SK-N-MC (cell line): ENCODE measurements around the gene GLI3.

Experiments used
- DNase-seq: peaks from one replicate; pipeline ENCODE4 v3.0.0-alpha.2; 2011; ENCODE audit warnings: low read depth, low spot score
- H3K27ac ChIP-seq: fragments of 200-600 bp; sonication (generic); 2 replicates; pipeline ENCODE4 v1.5.1; 2016; ENCODE audit warnings: mixed run types
- H3K36me3 ChIP-seq: fragments of 200-600 bp; sonication (generic); 2 replicates; pipeline ENCODE4 v1.6.1; 2017; ENCODE audit warnings: antibody characterized with exemption, low read length, mixed read lengths; ENCODE audit not compliant: insufficient read depth
- H3K4me3 ChIP-seq: fragments of 200-600 bp; sonication (generic); 2 replicates; pipeline ENCODE4 v1.5.1; 2016
- H3K9ac ChIP-seq: fragments of 200-600 bp; sonication (generic); 2 replicates; pipeline ENCODE4 v1.8.0; 2017; ENCODE audit warnings: mixed run types, mixed read lengths; ENCODE audit not compliant: insufficient read length
- H3K9me3 ChIP-seq: fragments of 200-600 bp; sonication (generic); 2 replicates; pipeline ENCODE4 v1.6.1; 2017; ENCODE audit warnings: low read depth, mild to moderate bottlenecking, antibody characterized with exemption, low read length, moderate library complexity, mixed read lengths
- EZH2 ChIP-seq: fragments of 200-600 bp; sonication (generic); IDR thresholded peaks from one replicate; pipeline ENCODE4 v1.6.1; 2017; ENCODE audit warnings: antibody characterized with exemption
- FOXP2 ChIP-seq: optimal IDR thresholded peaks from 2 replicates; pipeline ENCODE3; 2011; ENCODE audit warnings: mild to moderate bottlenecking, moderate library complexity; ENCODE audit not compliant: insufficient read depth; ENCODE audit errors: extremely low read length, control extremely low read depth
- POLR2AphosphoS5 ChIP-seq: IDR thresholded peaks from 2 replicates; pipeline ENCODE4 v1.6.1; 2012; ENCODE audit warnings: mild to moderate bottlenecking, low read depth, low read length, borderline replicate concordance

GLI3 gene

GRCh38 chr7:42263971-42264370 lies 27.0 kb upstream of the GLI3 start:
- H3K9me3 ChIP-seq: no peaks in the 10 kb centered on the region
- H3K36me3 ChIP-seq: no peaks in the 10 kb centered on the region
- H3K27ac ChIP-seq: no peak overlapping the region
- TF ChIP-seq FOXP2 (no peak), EZH2 (no peak), POLR2AphosphoS5 (no peak)
- no peak for DNase-seq
- H3K9ac ChIP-seq: no peak overlapping the region
- no peak overlapping the region for H3K4me3 ChIP-seq

- no peaks in the 10 kb centered on the region for H3K36me3 ChIP-seq
- H3K9ac ChIP-seq: no peak overlapping the region
- no peaks in the 10 kb centered on the region for H3K9me3 ChIP-seq
- H3K4me3 ChIP-seq: no peak overlapping the region
- no peak for DNase-seq
- no peak overlapping the region for H3K27ac ChIP-seq
- TF ChIP-seq EZH2 (no peak), POLR2AphosphoS5 (no peak), FOXP2 (no peak)
These were observed 26.0 kb upstream of the GLI3 start for GRCh38 chr7:42262964-42263363.

DNA sequence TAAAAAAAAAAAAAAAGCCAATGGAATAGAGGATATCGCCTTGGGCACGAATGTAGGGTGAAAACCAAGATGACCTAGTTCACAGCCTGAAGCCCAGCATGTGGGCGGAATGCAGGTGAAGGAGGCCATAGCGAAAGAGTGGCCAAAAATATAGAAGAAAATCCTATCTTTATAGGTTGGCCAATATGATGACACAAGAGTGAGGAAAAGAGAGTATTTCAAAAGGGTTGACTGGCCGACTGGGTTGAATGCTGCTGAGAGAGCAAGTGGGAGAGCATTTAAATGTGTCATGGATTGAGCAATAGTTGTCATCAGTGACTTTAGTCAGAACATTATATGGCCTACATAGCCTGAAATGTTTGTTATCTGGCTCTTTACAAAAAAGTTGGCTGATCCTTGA lies 17.2 kb upstream of the GLI3 start:
- Histone ChIP-seq H3K4me3 (no peak overlapping the region), H3K36me3 (no peaks in the 10 kb centered on the region), H3K9me3 (no peaks in the 10 kb centered on the region), H3K27ac (no peak overlapping the region), H3K9ac (no peak overlapping the region)
- no peak for DNase-seq
- TF ChIP-seq POLR2AphosphoS5 (no peak), EZH2 (no peak), FOXP2 (no peak)

DNA sequence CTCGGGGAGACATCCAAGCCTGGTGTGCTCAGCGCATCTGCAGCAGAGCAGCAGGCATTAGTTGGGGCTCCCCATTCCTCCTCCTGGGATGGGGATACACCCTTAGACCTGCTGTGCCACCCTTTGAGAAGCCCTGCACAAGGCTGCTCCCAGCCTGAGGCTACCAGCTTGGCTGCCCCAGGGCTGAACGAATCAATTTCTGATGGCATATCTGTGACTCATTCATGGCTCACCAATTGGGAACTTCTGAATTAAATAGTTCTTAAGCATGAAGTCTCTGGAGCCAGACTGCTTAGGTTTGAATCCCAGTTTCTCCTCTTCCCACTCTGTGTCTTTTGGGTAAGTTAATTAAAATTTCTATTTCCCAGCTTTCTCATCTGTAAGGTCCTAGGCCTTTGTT lies 16.3 kb upstream of the GLI3 start:
- no peaks in the 10 kb centered on the region for H3K9me3 ChIP-seq
- H3K4me3 ChIP-seq: no peak overlapping the region
- no peaks in the 10 kb centered on the region for H3K36me3 ChIP-seq
- TF ChIP-seq FOXP2: no peak
- no peak overlapping the region for H3K9ac ChIP-seq
- DNase-seq: no peak
- H3K27ac ChIP-seq: no peak overlapping the region

DNA sequence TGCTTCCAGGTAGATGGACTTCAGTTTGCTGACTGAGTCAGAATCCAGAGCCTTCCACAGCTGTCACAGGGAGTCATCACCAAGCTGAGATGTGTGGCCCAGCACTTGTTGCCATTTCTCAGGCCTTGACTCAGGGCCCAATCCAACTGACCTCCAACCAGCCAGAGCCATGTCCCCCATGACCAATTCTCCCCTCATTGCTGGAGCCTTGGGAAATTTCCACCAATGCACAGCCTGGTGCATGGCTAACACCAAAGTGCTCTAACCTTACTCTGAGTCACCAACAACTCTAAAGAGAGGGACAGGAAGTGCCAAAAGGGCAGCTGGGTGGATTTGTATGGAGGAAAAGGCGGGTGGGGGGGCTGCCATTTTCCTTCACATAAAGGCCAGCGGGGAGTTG lies 13.4 kb upstream of the GLI3 start:
- Histone ChIP-seq H3K36me3 (no peaks in the 10 kb centered on the region), H3K27ac (no peak overlapping the region), H3K9me3 (no peaks in the 10 kb centered on the region), H3K4me3 (no peak overlapping the region), H3K9ac (no peak overlapping the region)
- TF ChIP-seq EZH2: no peak
- TF ChIP-seq POLR2AphosphoS5: no peak
- DNase-seq: no peak

GRCh38 chr7:42248579-42248978 lies 11.6 kb upstream of the GLI3 start:
- Histone ChIP-seq H3K36me3 (no peaks in the 10 kb centered on the region), H3K9me3 (no peaks in the 10 kb centered on the region), H3K27ac (no peak overlapping the region), H3K9ac (no peak overlapping the region), H3K4me3 (no peak overlapping the region)
- TF ChIP-seq POLR2AphosphoS5: no peak
- TF ChIP-seq EZH2: no peak
- DNase-seq: no peak

- Histone ChIP-seq H3K9me3 (no peaks in the 10 kb centered on the region), H3K27ac (no peak overlapping the region), H3K9ac (no peak overlapping the region), H3K4me3 (no peak overlapping the region), H3K36me3 (no peaks in the 10 kb centered on the region)
- TF ChIP-seq FOXP2 (no peak), EZH2 (no peak), POLR2AphosphoS5 (no peak)
- no peak for DNase-seq
These were observed 10.3 kb upstream of the GLI3 start for GRCh38 chr7:42247301-42247700.

DNA sequence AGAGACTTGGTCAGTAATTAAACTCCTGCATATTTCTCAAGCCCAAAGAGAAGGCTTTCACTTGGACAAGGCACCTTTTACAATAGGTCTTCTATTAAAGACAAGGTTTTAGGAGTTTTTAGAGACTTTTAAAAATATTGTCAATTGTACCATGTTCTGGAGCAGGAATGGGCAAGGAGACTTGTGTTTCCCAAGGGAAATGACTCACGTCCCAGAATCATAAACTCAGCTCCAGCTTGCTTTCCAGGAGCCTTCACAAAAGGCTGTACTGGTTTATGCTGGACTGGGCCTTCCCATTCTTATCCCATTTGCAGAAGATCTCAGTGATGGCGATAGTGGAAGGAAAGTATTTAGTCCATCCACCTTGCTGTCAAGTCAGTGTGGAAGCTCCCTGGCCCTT lies 7.8 kb upstream of the GLI3 start:
- H3K27ac ChIP-seq: no peak overlapping the region
- no peaks in the 10 kb centered on the region for H3K9me3 ChIP-seq
- TF ChIP-seq FOXP2 (no peak), POLR2AphosphoS5 (no peak)
- no peak overlapping the region for H3K9ac ChIP-seq
- no peaks in the 10 kb centered on the region for H3K36me3 ChIP-seq
- no peak overlapping the region for H3K4me3 ChIP-seq
- DNase-seq: no peak

GRCh38 chr7:42242381-42242780 lies 5.4 kb upstream of the GLI3 start:
- no peak for TF ChIP-seq POLR2AphosphoS5
- TF ChIP-seq FOXP2: no peak
- no peak for TF ChIP-seq EZH2
- H3K4me3 ChIP-seq: no peak overlapping the region

More at GRCh38 chr7:42242381-42242780, 5.4 kb upstream of the GLI3 start:
- Histone ChIP-seq H3K36me3 (no peaks in the 10 kb centered on the region), H3K27ac (no peak overlapping the region), H3K9me3 (no peaks in the 10 kb centered on the region), H3K9ac (no peak overlapping the region)
- DNase-seq: no peak
